GM19438 (cell line): Measurements from ENCODE around the gene AMPD2.

ENCODE experiments used
- ATAC-seq: cut with Tn5 transposase; IDR thresholded peaks from one replicate; pipeline ENCODE4 v1.9.1; 2021; ENCODE audit warnings: low read depth; ENCODE audit not compliant: unreplicated experiment

Gene AMPD2

GRCh38 chr1:109615879-109616278 lies 3.8 kb upstream of the AMPD2 start:
- ATAC-seq: no peak

GRCh38 chr1:109616391-109616790 lies 3.2 kb upstream of the AMPD2 start:
- ATAC-seq: no peak

- no peak for ATAC-seq
Measured at GRCh38 chr1:109617291-109617801, 2.3 kb upstream of the AMPD2 start.

GRCh38 chr1:109618661-109619575 lies 719 bp upstream of the AMPD2 start:
- peak; percentile 3 for ATAC-seq

GRCh38 chr1:109620401-109620791 lies 759 bp downstream of the AMPD2 start:
- ATAC-seq: peak; percentile 2

- peak; percentile 65 for ATAC-seq
Measured at GRCh38 chr1:109620841-109621286, 1.2 kb downstream of the AMPD2 start.

- ATAC-seq: no peak
Measured at GRCh38 chr1:109621379-109622136, 1.9 kb downstream of the AMPD2 start.

GRCh38 chr1:109622137-109622892 lies 2.7 kb downstream of the AMPD2 start:
- no peak for ATAC-seq

- no peak for ATAC-seq
Measured at GRCh38 chr1:109622895-109623294, 3.3 kb downstream of the AMPD2 start.

- ATAC-seq: no peak
Measured at GRCh38 chr1:109623601-109624161, 4.0 kb downstream of the AMPD2 start.

- no peak for ATAC-seq
Measured at GRCh38 chr1:109624201-109625010, 4.8 kb downstream of the AMPD2 start.

- ATAC-seq: no peak
Measured at GRCh38 chr1:109625176-109625575, 5.5 kb downstream of the AMPD2 start.

GRCh38 chr1:109625601-109626560 lies 6.2 kb downstream of the AMPD2 start:
- no peak for ATAC-seq

- ATAC-seq: no peak
Measured at GRCh38 chr1:109626682-109627408, 7.2 kb downstream of the AMPD2 start.

GRCh38 chr1:109627692-109628399 lies 8.2 kb downstream of the AMPD2 start:
- no peak for ATAC-seq

- ATAC-seq: no peak
Measured at GRCh38 chr1:109628540-109629321, 9.1 kb downstream of the AMPD2 start.
